Activated CD8-positive, alpha-beta memory T cell treated with anti-CD3 and anti-CD28 coated beads for 48 hours (primary cell): ENCODE measurements around the gene IFNA4.
"Not testable (repeated sequence)": the region's sequence is repeated elsewhere in the genome, so short reads cannot be mapped to it uniquely, and the experiment has no call there.

ENCODE experiments used
- DNase-seq, 3 experiments: peaks; one replicate each; pipeline ENCODE4 v3.0.0-alpha.2; 2020; ENCODE audit warnings: low read depth in 2 of 3, low spot score in 2 of 3

The IFNA4 gene

DNA sequence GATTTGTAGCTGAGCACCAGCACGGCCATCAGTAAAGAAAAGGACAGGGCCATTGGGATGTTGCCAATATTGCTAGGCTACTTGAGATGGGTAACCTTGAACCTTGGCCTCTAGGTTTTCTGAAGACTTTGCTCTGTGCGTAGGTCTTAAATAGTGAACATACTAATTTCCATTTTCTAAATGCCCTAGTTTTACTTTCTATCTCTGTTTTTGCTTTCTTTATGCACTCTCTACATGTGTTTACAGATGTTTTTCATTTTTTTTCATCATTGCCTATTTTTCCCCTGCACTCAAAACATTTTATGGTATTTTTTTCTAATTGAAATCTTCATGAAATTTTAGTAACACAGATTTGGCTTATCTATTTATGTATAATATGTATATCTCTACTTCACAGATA is 20.8 kb downstream of the IFNA4 start, which contains the start of gene IFNA21:
Gene IFNA21, minus strand, starts transcription at position 101 of the 400 bp plus-strand sequence. Its CDS starts 48 bp downstream, at position 53.
- DNase-seq: not testable (repeated sequence)

DNA sequence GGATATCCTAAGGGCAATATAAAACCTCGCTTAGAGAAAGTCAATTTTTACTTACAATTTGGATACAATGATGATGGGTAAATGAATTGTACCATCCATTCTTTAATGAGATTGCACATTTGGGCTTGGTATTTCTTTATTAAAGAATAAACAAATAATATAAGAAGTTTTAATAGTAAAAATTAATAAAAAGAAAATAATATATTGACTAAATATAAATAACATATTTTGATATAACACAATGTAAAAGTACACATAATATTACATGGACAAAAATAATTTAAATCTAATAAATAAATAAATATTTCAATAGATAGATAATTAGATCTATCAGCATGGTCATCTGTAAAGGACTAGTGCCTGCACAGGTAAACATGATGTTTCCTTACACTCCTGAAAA is 21.9 kb downstream of the IFNA4 start:
- DNase-seq: no peak

DNA sequence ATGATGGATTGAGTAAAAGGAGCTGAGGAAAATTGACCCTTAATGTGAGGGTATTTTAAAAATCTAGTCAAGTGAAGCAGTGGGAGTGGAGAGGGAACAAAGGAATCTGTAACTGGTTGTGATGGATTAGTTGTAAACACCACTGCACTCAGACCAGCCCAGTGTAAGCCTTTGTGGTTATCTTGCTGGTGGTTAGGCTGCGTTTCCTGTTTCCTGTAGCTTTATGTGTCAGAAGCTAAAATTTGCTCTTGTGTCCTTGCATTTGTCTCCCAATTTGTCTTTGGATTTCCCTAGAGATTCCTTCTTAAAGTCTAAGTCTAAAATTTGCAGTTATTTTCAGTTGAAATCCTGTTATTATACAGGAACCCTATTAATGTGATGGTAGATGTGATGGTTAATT is 27.2 kb downstream of the IFNA4 start:
- no peak for DNase-seq

DNA sequence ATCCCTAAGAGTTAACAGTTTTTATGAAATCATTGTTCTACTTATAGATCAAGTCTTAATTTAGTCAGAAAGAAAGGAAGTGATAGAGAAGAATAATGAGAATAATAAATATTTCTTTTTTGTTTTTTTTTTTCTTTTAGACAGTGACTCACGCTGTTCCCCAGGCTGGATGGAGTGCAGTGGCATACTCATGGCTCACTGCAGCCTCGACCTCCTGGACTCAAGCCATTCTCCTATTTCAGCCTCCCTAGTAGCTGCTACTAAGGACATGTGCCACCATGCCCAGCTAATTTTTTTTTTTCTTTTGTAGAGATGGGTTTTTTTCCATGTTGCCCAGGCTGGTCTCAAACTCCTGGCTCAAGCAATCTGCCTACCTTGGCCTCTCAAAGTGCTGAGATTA is 31.9 kb downstream of the IFNA4 start:
- DNase-seq: no peak

DNA sequence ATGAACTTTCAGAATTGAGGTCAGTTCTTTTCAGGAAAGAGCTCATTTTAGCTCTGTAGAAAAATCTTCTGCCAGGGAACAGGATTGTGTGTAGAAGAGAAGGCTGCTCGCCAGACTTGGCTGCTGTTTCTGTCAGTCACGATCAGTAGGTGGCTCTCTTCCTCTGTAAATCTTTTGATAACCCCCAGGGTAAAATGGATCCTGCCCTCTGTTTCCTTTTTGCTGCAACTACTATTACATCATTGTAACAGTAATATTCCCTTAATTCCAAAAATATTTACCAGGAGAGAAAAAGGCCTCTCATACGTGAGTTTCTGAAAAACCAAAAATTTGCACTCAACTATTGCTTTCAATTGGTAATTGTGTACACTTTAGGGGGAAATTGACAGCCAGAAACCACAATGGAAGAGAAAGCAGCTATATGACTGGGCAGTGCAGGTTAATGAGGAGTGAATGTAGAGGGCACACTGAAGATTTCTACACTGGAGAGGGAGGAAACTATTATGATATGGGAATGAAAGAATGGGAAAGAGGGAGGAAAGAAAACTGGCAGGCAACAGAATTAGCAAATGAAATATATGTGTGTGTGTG is 33.3 kb downstream of the IFNA4 start:
- no peak for DNase-seq

DNA sequence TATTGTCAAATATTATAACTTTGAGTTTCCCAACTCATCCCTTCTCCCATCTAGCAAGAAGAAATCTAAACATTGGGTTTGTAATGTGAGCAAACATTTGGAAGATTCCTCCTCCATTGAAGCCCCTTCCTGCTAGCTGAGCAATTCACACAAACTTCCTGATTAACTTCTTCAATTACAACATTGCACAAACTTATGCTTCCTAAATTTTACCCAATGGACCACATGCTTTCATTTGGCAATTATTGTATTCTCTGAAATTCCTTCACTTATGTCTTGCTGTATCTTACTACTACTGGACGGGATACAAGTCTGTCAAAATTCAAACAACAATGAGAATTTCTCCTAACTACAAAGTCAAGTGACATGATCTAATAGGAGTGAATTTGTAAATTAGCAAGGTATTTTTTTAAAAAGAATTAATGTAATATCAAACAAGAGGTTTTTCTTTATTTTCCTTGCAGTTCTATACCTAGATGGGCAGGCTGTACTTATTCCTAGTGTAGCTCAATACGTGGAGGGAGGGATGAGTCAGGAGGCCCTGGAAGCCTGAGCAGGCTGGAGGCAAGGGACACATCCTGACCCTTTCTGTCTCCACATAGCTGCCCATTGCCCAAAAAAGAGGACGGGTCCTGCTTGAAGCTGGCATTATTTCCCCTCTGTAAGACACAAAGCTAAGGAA is 33.9 kb downstream of the IFNA4 start:
- no peak for DNase-seq

DNA sequence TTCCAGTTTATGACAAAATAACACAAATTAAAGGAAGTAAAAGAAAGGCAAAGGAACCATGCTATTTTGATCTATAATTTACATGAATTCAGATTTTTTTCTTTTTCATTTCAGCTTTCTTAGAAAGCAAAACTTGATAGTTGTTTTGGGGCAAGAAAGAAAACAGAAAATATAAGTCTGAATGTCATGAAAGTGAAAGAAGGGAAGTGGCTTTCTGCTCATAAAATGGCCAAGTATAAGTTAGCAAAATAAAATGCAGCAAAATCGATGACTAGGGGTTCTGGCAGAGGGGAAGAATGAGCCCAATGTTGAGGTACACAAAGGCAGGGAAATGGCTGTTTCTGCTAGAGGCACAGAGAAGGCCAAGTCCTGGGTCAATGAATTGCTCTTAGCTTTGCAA is 42.8 kb downstream of the IFNA4 start:
- no peak for DNase-seq

DNA sequence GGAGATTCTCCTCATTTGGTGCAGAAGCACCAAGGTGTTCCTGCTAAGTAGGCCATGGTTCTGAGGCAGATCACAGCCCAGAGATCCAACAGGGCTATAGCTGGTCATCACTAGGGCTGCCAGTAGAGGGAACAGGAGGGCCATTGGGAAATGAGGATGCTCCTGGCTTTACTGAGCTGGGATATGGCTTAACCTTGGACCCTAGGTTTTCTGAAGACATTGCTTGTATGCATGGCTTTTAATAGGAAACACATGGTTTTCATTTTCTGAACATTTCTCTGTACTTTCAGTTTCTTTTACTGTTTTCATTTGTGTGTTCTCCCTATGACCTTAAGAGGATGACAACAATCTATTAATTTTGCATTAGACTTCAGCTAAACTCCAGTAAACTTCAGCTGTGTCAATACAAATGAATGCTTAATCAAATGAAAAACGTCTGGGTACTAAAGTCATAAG is 45.9 kb downstream of the IFNA4 start, which contains the start of gene IFNW1:
Gene IFNW1, minus strand, starts transcription at position 406 of the 456 bp plus-strand sequence. Its CDS starts 262 bp downstream, at position 144.
- DNase-seq: no peak

DNA sequence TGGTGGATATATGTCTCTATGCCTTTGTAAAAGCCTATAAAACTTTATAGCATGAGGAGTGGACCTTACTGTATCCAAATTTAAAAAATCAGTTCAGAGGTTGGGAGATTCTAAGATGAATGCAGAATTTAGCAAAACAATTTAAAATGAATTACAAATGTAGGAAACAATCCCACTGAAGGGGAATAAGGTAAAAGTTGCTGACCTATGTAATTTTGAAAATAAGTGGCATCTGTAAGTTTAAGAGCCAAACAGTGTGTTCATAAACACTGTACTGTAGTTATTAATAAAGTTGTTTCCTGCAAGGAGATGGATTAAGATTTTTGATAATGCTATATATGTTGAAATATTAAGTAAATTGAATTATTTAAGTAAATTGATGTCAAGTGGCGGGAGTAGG is 50.4 kb downstream of the IFNA4 start:
- no peak for DNase-seq
